ENCODE data around the gene PSMD3.

DNA sequence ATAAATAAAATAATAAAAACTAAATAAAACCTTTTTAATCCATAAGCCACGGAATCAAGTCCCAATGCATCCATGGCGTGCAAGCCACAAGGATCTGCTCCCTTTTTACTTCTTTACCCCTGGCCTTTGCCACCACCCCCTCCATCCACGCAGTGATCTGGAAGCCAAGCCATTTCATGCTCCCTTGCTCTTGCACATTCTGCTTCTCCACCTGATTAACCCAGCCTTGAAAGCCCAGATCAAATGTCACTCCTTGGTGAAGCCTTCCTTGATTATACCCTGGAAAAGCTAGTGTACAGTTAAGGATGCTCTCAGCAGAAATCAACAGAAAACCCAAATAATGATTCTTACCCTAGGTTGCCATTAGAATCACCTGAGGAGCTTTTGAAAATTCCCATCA lies 43.2 kb upstream of the PSMD3 start:
- TF ChIP-seq, protein P1, sequence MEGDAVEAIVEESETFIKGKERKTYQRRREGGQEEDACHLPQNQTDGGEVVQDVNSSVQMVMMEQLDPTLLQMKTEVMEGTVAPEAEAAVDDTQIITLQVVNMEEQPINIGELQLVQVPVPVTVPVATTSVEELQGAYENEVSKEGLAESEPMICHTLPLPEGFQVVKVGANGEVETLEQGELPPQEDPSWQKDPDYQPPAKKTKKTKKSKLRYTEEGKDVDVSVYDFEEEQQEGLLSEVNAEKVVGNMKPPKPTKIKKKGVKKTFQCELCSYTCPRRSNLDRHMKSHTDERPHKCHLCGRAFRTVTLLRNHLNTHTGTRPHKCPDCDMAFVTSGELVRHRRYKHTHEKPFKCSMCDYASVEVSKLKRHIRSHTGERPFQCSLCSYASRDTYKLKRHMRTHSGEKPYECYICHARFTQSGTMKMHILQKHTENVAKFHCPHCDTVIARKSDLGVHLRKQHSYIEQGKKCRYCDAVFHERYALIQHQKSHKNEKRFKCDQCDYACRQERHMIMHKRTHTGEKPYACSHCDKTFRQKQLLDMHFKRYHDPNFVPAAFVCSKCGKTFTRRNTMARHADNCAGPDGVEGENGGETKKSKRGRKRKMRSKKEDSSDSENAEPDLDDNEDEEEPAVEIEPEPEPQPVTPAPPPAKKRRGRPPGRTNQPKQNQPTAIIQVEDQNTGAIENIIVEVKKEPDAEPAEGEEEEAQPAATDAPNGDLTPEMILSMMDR (IDR thresholded peaks at IDR 0.05): no peak
- no peak for TF ChIP-seq POLR2A (IDR thresholded peaks at IDR 0.05)
